ENCODE results near the gene TNIK.

DNA sequence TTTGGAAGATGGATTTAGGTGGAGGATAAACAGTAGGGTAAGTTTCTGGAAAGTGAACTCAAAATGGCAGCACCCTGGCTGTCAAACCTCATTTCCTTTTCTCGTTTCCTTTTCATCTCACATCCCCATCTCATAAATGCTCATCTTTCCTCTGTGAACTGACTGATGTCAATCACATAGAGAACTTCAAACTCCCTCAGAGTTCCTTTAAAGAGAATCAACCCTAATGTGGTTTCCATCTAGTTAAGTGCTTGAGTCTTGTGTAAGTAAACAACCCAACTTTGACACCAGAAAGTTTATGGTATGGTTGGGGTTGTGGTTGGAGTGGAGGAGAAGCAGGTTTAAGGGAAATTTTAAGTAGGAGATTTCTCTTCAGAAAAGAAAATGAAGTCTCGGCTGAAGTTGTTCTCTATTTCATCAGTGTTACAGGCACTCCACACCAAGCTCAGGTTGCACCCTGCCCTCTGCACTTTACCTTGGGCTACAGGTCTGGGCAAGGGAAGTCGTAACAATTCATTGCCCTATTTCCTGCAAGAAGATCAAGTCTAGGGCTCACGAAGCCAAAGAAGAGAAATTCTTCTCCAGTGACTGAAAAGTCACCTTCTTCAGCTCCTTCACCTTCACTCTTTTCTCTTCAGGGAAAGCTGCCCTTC is 34.4 kb upstream of the TNIK start:
- TF ChIP-seq, protein P1, sequence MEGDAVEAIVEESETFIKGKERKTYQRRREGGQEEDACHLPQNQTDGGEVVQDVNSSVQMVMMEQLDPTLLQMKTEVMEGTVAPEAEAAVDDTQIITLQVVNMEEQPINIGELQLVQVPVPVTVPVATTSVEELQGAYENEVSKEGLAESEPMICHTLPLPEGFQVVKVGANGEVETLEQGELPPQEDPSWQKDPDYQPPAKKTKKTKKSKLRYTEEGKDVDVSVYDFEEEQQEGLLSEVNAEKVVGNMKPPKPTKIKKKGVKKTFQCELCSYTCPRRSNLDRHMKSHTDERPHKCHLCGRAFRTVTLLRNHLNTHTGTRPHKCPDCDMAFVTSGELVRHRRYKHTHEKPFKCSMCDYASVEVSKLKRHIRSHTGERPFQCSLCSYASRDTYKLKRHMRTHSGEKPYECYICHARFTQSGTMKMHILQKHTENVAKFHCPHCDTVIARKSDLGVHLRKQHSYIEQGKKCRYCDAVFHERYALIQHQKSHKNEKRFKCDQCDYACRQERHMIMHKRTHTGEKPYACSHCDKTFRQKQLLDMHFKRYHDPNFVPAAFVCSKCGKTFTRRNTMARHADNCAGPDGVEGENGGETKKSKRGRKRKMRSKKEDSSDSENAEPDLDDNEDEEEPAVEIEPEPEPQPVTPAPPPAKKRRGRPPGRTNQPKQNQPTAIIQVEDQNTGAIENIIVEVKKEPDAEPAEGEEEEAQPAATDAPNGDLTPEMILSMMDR (IDR thresholded peaks at IDR 0.05) = no peak
- TF ChIP-seq POLR2AphosphoS5 (IDR thresholded peaks at IDR 0.05) = no peak
- no peak for TF ChIP-seq POLR2A (IDR thresholded peaks at IDR 0.05)

Data from breast epithelium (tissue), 3 donors.